Skeletal muscle cell (primary cell): ENCODE data around the gene RIC8B.
"Not testable (repeated sequence)": the region's sequence is repeated elsewhere in the genome, so short reads cannot be mapped to it uniquely, and the experiment has no call there.

Experiments
- DNase-seq: peaks from one replicate; pipeline ENCODE4 v3.0.0-alpha.2; 2010; ENCODE audit warnings: low read depth
- H3K4me3 ChIP-seq: 2 replicates; pipeline ENCODE4 v1.5.1; 2011; ENCODE audit warnings: low read depth, mild to moderate bottlenecking, control low read depth, low read length, moderate library complexity

Gene RIC8B, protein sequence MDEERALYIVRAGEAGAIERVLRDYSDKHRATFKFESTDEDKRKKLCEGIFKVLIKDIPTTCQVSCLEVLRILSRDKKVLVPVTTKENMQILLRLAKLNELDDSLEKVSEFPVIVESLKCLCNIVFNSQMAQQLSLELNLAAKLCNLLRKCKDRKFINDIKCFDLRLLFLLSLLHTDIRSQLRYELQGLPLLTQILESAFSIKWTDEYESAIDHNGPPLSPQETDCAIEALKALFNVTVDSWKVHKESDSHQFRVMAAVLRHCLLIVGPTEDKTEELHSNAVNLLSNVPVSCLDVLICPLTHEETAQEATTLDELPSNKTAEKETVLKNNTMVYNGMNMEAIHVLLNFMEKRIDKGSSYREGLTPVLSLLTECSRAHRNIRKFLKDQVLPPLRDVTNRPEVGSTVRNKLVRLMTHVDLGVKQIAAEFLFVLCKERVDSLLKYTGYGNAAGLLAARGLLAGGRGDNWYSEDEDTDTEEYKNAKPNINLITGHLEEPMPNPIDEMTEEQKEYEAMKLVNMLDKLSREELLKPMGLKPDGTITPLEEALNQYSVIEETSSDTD

GRCh38 chr12:106774005-106774807 lies at the start of gene RIC8B:
Gene RIC8B (plus strand): TSS chr12:106774682. CDS start chr12:106774746, 64 bp downstream.
- H3K4me3 ChIP-seq, result peak within 1 kb of the TSS; percentile 96
- DNase-seq, result peak; percentile 97

GRCh38 chr12:106724934-106725333 lies 49.5 kb upstream of the RIC8B start:
- DNase-seq, result no peak
- H3K4me3 ChIP-seq, result no peak overlapping the region

DNA sequence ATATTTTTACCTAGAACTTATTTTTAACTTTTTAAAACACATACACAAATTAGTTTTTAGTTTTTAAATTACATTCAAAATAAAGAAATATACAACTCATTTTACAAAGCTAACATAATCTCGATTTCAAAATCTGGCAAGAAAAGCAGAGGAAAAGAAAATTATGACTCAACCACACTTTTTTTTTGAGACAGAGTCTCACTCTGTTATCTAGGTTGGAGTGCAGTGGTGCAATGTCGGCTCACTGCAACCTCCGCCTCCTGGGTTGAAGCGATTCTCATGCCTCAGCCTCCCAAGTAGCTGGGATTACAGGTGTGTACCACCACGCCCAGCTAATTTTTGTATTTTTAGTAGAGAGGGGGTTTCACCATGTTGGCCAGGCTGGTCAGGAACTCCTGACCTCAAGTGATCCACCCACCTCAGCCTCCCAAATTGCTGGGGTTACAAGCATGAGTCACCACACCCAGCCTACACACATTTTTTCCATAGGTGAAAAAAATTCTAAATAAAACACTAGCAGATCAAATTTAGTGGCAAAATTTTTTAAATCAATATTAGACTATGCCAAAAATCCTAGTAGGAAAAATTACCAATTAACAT lies 47.8 kb upstream of the RIC8B start:
- H3K4me3 ChIP-seq, DNase-seq: not testable (repeated sequence)

DNA sequence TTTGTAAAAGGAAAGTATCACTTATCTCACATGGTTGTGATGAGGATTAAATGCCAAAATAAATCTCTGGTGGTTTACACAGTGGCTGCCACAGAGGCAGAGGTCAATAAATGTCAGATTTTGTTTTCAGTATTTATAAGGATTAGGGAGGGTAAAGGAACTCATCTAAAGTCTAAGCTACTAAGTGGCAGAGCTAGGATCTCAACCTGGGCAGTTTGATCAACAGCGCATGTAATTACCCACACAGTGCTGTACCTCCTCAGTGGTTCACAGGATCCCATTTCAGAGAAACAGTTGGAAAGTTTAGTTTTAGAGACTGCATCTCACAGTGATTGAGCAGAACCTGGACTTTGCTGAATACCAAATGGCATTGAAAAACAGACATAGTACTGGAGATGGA lies 44.9 kb upstream of the RIC8B start:
- no peak for DNase-seq

DNA sequence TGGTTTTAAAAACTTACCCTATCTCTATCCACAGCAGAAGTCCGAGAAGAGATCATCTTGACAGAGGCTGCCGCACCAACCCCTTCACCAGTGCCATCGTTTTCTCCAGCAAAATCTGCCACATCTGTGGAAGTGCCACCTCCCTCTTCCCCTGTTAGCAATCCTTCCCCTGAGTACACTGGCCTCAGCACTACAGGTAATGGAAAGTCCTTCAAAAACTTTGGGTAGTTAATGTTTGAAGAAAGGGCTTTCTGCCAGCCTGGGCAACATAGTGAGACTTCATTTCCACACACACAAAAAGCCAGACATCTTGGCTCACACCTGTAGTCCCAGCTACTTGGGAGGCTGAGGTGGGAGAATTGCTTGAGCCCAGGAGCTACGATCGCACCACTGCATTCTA lies 41.6 kb upstream of the RIC8B start:
- H3K4me3 ChIP-seq, result no peak overlapping the region
- DNase-seq, result no peak

More for the DNA sequence above, 44.9 kb upstream of the RIC8B start:
- no peak overlapping the region for H3K4me3 ChIP-seq

GRCh38 chr12:106733660-106734059 lies 40.8 kb upstream of the RIC8B start:
- H3K4me3 ChIP-seq, result no peak overlapping the region
- DNase-seq, result no peak

GRCh38 chr12:106736051-106736957 lies 38.2 kb upstream of the RIC8B start:
- no peak for DNase-seq
- no peak overlapping the region for H3K4me3 ChIP-seq

GRCh38 chr12:106739318-106739717 lies 35.2 kb upstream of the RIC8B start:
- no peak overlapping the region for H3K4me3 ChIP-seq
- DNase-seq, result no peak

- DNase-seq, result no peak
Measured at GRCh38 chr12:106739815-106740530, 34.5 kb upstream of the RIC8B start.

DNA sequence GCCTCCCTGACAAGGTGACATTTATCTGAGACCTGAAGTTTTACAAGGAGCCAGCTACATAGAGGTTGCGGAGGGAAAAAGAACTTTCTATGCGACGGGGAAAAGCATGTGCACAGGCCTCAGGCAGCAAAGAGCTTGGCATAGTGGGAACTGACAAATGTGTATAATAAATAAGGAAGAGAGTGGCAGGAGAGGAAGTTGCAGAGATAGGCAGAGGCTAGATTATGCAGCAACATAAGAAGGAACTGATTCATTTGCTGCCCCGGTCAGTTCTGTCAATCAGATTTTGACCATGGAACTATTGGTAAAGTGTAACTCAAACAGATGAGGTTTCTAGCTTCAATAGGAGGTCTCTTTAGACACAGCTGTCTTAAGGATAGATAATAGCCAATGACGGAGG lies 33.7 kb upstream of the RIC8B start:
- DNase-seq, result no peak
- no peak overlapping the region for H3K4me3 ChIP-seq

More at GRCh38 chr12:106739815-106740530, 34.5 kb upstream of the RIC8B start:
- no peak overlapping the region for H3K4me3 ChIP-seq

DNA sequence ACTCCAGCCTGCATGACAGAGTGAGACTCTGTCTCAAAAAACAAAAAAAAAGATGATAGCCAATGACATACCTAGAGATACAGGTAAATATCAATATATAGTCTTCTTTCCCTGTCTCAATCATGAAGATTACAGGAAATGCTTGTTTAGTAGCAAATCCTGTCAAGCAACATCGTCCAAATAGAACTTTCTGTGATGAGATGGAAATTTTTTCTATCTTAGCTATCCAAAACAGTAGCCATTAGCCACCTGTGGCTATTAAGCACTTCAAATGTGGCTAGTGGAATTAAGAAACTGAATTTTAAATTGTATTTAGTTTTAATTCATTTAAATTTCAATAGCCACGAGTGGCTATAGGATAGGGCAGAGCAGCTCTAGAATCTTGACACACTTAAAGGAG lies 33.2 kb upstream of the RIC8B start:
- no peak overlapping the region for H3K4me3 ChIP-seq
- no peak for DNase-seq

GRCh38 chr12:106743270-106743988 lies 31.1 kb upstream of the RIC8B start:
- H3K4me3 ChIP-seq, result no peak overlapping the region
- DNase-seq, result no peak

DNA sequence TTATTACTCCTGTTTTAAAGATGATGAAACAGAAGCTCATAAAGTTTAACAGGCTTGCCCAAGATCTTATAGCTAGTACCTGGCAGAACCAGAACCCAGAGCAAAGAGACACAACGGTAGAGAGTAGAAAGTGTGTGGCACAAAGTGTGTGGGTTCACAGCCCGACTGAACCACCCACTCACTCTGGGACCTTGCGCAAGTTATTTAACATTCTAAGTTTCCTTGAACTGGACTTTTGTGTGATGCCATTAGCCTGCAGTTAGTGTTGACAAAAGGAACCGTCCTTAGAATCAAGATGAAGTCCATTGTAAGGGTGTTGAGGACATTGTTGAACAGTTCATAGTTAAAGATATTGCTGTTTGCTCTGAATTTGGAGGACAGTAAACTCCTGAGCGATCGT lies 29.9 kb upstream of the RIC8B start:
- H3K4me3 ChIP-seq, result no peak overlapping the region
- DNase-seq, result no peak

- no peak overlapping the region for H3K4me3 ChIP-seq
- no peak for DNase-seq
Measured at GRCh38 chr12:106745181-106745745, 29.2 kb upstream of the RIC8B start.

- no peak for DNase-seq
- H3K4me3 ChIP-seq, result no peak overlapping the region
Measured at GRCh38 chr12:106747973-106748436, 26.5 kb upstream of the RIC8B start.

DNA sequence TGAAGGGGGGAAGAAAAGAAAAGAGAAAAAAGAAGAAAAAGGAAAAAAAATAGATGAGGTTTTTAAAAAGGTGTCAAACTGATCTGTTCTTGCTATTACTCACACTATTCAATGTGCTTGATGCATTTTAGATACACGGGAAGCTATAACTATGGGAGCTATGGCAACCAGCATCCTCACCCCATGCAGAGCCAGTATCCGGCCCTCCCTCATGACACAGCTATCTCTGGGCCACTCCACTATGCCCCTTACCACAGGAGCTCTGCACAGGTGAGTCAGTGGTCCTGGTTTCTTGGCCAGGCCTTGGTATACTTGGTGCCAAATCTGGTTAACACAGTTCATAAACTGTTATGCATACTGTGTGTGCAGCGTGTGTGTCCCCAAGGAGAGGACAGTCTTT lies 24.0 kb upstream of the RIC8B start:
- H3K4me3 ChIP-seq, result no peak overlapping the region
- no peak for DNase-seq

GRCh38 chr12:106753526-106753925 lies 21.0 kb upstream of the RIC8B start:
- no peak overlapping the region for H3K4me3 ChIP-seq
- no peak for DNase-seq
